ENCODE results near the gene SERPINH1.
A peak's percentile ranks its signal among the peaks of the same experiment; 100 is the strongest.

The SERPINH1 gene

GRCh38 chr11:75558939-75559843, 2.9 kb upstream of the SERPINH1 start:
- no peak for DNase-seq (ENCODE audit: low spot score)
- POLR2A ChIA-PET (ENCODE audit: low non-redundant PET): no interaction called here
- peak overlapping the region; percentile 97 for H3K27ac ChIP-seq
- CTCF ChIA-PET: interaction anchor here (0.6 to 0.7 kb wide), 3 partner anchors 308 to 1635 kb away, joined by 3 to 6 read pairs (median 4); no protein-coding TSS in a partner anchor
- TF ChIP-seq CTCF (conservative IDR thresholded peaks at IDR 0.05; ENCODE audit: low read depth): no peak

- CTCF ChIA-PET: no interaction called here
- POLR2A ChIA-PET (ENCODE audit: low non-redundant PET): no interaction called here
- TF ChIP-seq CTCF (conservative IDR thresholded peaks at IDR 0.05; ENCODE audit: low read depth): no peak
- peak overlapping the region; percentile 97 for H3K27ac ChIP-seq
- no peak for DNase-seq (ENCODE audit: low spot score)
Observed at GRCh38 chr11:75560644-75561043, 1.4 kb upstream of the SERPINH1 start.

GRCh38 chr11:75561426-75562047, 516 bp upstream of the SERPINH1 start:
- no peak for DNase-seq (ENCODE audit: low spot score)
- H3K27ac ChIP-seq: peak overlapping the region; percentile 97
- TF ChIP-seq CTCF (conservative IDR thresholded peaks at IDR 0.05; ENCODE audit: low read depth): no peak
- ChIA-PET CTCF (no interaction called here), POLR2A (ENCODE audit: low non-redundant PET) (interaction anchor here (1.3 kb wide), 1 partner anchor 7 kb away, joined by 8 read pairs; no protein-coding TSS in a partner anchor)

- POLR2A ChIA-PET (ENCODE audit: low non-redundant PET): interaction anchor here (1.3 kb wide), 1 partner anchor 9 kb away, joined by 8 read pairs; no protein-coding TSS in a partner anchor
Observed at GRCh38 chr11:75562836-75563484, 907 bp downstream of the SERPINH1 start.

GRCh38 chr11:75563501-75563977, 1.5 kb downstream of the SERPINH1 start:
- no peak for DNase-seq (ENCODE audit: low spot score)
- no peak for TF ChIP-seq CTCF (conservative IDR thresholded peaks at IDR 0.05; ENCODE audit: low read depth)
- ChIA-PET CTCF (interaction anchor here (0.7 kb wide), 3 partner anchors 20 to 142 kb away, joined by 3 to 4 read pairs (median 3); no protein-coding TSS in a partner anchor), POLR2A (ENCODE audit: low non-redundant PET) (no interaction called here)
- peak overlapping the region; percentile 97 for H3K27ac ChIP-seq

More at GRCh38 chr11:75562836-75563484, 907 bp downstream of the SERPINH1 start:
- CTCF ChIA-PET: interaction anchor here (0.5 to 0.7 kb wide), 2 partner anchors 131 to 861 kb away, joined by 3 to 4 read pairs; no protein-coding TSS in a partner anchor
- DNase-seq (ENCODE audit: low spot score): peak; percentile 49
- TF ChIP-seq CTCF (conservative IDR thresholded peaks at IDR 0.05; ENCODE audit: low read depth): no peak
- peak overlapping the region; percentile 97 for H3K27ac ChIP-seq
